K562 (cell line): ENCODE measurements around the gene PFAS. TPM values are rescaled to one million over a fixed set of nuclear protein-coding genes. Genes with fewer than 3 reads are reported as not detected.

Source experiments
- ATAC-seq: fragments of 200-7000 bp; cut with Tn5 transposase; 3 replicates; pipeline ENCODE4 v1.9.1; 2020; ENCODE audit warnings: moderate library complexity
- BruUV-seq: library from RNA; stranded (reverse); fragments of 400-500 nt; replicated peaks from 2 replicates; lab custom pipeline; 2021; lab: Mats Ljungman, UMichigan
- CTCF ChIA-PET: fragments of 300-600 bp; formaldehyde crosslinking; extraction: SDS; loops from one replicate; lab custom pipeline; 2021; ENCODE audit warnings: low intra/inter-chr PET ratio; lab: Yijun Ruan, JAX
- POLR2A ChIA-PET: fragments of 300-600, 350-650 bp; sonication (Branson Sonifier 250); formaldehyde crosslinking; extraction: SDS; loops from one replicate; lab custom pipeline; 2021; ENCODE audit warnings: antibody characterized with exemption, inconsistent platforms; lab: Yijun Ruan, JAX
- DNase-seq, 4 experiments: peaks; one replicate each; pipeline versions ENCODE4 v3.0.0 to v3.0.0-alpha.2; 2011 to 2018; ENCODE audit warnings: low spot score in 3 of 4, mixed read lengths in 3 of 4; ENCODE audit errors: extremely low read depth in 1 of 4
- FAIRE-seq: peaks from 2 replicates; lab custom pipeline; 2011; peaks lifted over from hg19 to GRCh38; lab: Jason Lieb, UNC
- H2AFZ ChIP-seq: 2 replicates; pipeline ENCODE4 v1.6.0; 2011; ENCODE audit warnings: low read depth, low read length, control low read depth, inconsistent platforms
- H3K27ac ChIP-seq: fragments of 200-600 bp; 3 replicates; pipeline ENCODE4 v1.8.0; 2011; ENCODE audit warnings: low read depth, mild to moderate bottlenecking, control low read depth, inconsistent platforms, low read length, moderate library complexity, mixed read lengths; ENCODE audit errors: extremely low read depth
- H3K27me3 ChIP-seq, 2 experiments: fragments of 300-600 bp in 1 of 2; 2 replicates in 1 of 2; 3 replicates in 1 of 2; pipeline versions ENCODE4 v1.6.0 to v1.8.0; 2011; ENCODE audit warnings: inconsistent platforms in 2 of 2, low read length in 2 of 2, mild to moderate bottlenecking in 1 of 2, mixed read lengths in 1 of 2, moderate library complexity in 1 of 2; ENCODE audit not compliant: control insufficient read depth in 2 of 2, insufficient read depth in 2 of 2
- H3K36me3 ChIP-seq: fragments of 300-600 bp; 3 replicates; pipeline ENCODE4 v1.8.0; 2011; ENCODE audit warnings: mild to moderate bottlenecking, low read length, inconsistent platforms; ENCODE audit not compliant: control insufficient read depth, insufficient read depth
- H3K4me1 ChIP-seq, 2 experiments: fragments of 200-600 bp in 1 of 2; replicated peaks in 1 of 2; 2 replicates in 1 of 2; 3 replicates in 1 of 2; pipeline versions ENCODE4 v1.5.1 to v1.8.0; 2011; ENCODE audit warnings: inconsistent platforms in 2 of 2, low read length in 2 of 2, mild to moderate bottlenecking in 1 of 2, mixed read lengths in 1 of 2, moderate library complexity in 1 of 2; ENCODE audit not compliant: control insufficient read depth in 2 of 2, insufficient read depth in 2 of 2
- H3K4me2 ChIP-seq: 2 replicates; pipeline ENCODE4 v1.6.1; 2011; ENCODE audit warnings: low read length, control low read depth, inconsistent platforms, mixed read lengths; ENCODE audit not compliant: insufficient read depth
- H3K4me3 ChIP-seq: fragments of 200-600 bp; sonication (generic), shearing (Covaris generic); 2 replicates; pipeline ENCODE4 v1.5.1; 2016; ENCODE audit warnings: control low read depth, inconsistent platforms
- H3K79me2 ChIP-seq: fragments of 200-600 bp; 3 replicates; pipeline ENCODE4 v1.8.0; 2011; ENCODE audit warnings: low read length, inconsistent platforms; ENCODE audit not compliant: control insufficient read depth, insufficient read depth
- H3K9ac ChIP-seq, 2 experiments: 2 replicates each; pipeline versions ENCODE4 v1.6.0 to v1.6.1; 2011; ENCODE audit warnings: low read depth in 2 of 2, low read length in 2 of 2, control low read depth in 1 of 2, inconsistent platforms in 1 of 2, mild to moderate bottlenecking in 1 of 2, mixed read lengths in 1 of 2; ENCODE audit not compliant: insufficient read depth in 1 of 2
- H3K9me1 ChIP-seq: one replicate; pipeline ENCODE4 v1.6.0; 2011; ENCODE audit warnings: inconsistent platforms, mild to moderate bottlenecking, low read length, moderate library complexity; ENCODE audit not compliant: control insufficient read depth, insufficient read depth
- H3K9me3 ChIP-seq: replicated peaks from 2 replicates; pipeline ENCODE4 v1.5.1; 2011; ENCODE audit warnings: low read depth, low read length, inconsistent platforms; ENCODE audit not compliant: control insufficient read depth, insufficient read depth
- H4K20me1 ChIP-seq: replicated peaks from 2 replicates; pipeline ENCODE4 v1.6.1; 2011; ENCODE audit warnings: low read length, inconsistent platforms, mixed read lengths; ENCODE audit not compliant: control insufficient read depth, insufficient read depth
- GABPB1 ChIP-seq: sonication (generic); formaldehyde crosslinking; IDR thresholded peaks from 2 replicates; pipeline ENCODE4 v1.8.0; 2022; ENCODE audit warnings: mild to moderate bottlenecking, missing genetic modification reagents
- WGBS: fragments of 100-300 bp; shearing (Covaris generic); methylation state at CpG from one replicate; pipeline ENCODE4 v1.1.6; 2016; ENCODE audit warnings: low coverage, mixed read lengths; ENCODE audit not compliant: insufficient coverage; ENCODE audit errors: missing lambda C conversion rate; 5-methylcytosine and 5-hydroxymethylcytosine counted together
- in situ Hi-C: fragments of 300-500 bp; cut with MboI; formaldehyde crosslinking; loops from 4 replicates; pipeline ENCODE4 v1.15.0; 2018; ENCODE audit warnings: inconsistent platforms, mixed read lengths
- intact Hi-C: fragments of 100-400 bp; cut with micrococcal nuclease; formaldehyde crosslinking; loops from 2 replicates; pipeline ENCODE4 v1.14.2; 2022
- polyA plus RNA-seq, 8 experiments: library from polyadenylated mRNA; depleted of rRNA in 4 of 8; stranded (reverse) in 5 of 8; unstranded in 3 of 8; fragments of >200 nt; fragmentation: Nextera tagmentation in 2 of 8; fragmentation: Illumina TruSeq in 1 of 8; extraction: Ambion mirVana in 2 of 8; extraction: Trizol in 1 of 8; gene quantifications; 2 replicates each; pipeline versions ENCODE4 v1.2.1 to v1.2.3, GENCODE V29; 2011 to 2014; ENCODE audit warnings: inconsistent platforms in 1 of 8, missing spikeins in 1 of 8
- total RNA-seq, 7 experiments: library from RNA; depleted of rRNA in 6 of 7; stranded (reverse); fragments of >200 nt in 6 of 7; fragmentation: Illumina TruSeq in 2 of 7; extraction: Trizol in 2 of 7; gene quantifications; 2 replicates each; pipeline versions ENCODE4 v1.2.1 to v1.2.3, GENCODE V29; 2011 to 2021; ENCODE audit warnings: low replicate concordance in 1 of 7
- TF ChIP-seq, protein P1 (sequence below): fragments of 450-650 bp; IDR thresholded peaks from one replicate; pipeline ENCODE4 v1.6.1; 2018; ENCODE audit warnings: mild to moderate bottlenecking, moderate library complexity; ENCODE audit not compliant: partially characterized antibody
- TF ChIP-seq, protein P2 (sequence below): fragments of 200-800 bp; sonication (Bioruptor generic); IDR thresholded peaks from 2 replicates; pipeline ENCODE4 v1.6.1; 2017; ENCODE audit warnings: missing genetic modification characterization, missing compliant biosample characterization

The PFAS gene
- total and polyA plus RNA-seq, 9 of the 15 experiments (the other 6 are each of a cell fraction or from before 2014, with no cell fraction given) = 11.6 to 131 (median 43.9) TPM

DNA sequence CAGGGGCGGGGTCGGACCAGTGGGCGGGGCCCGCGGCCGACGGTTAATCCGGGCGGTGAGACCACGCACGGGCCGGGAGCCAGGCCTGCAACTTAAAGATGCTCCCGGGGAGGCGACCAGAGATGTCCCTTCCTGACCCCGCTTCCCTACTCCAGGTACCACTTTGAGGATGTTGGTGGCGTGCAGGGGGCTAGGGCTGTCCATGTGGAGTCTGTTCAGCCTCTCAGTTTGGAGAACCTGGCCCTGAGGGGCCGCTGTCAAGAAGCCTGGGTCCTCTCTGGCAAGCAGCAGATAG lies 40.0 kb downstream of the PFAS start:
- no peak for FAIRE-seq
- DNase-seq = peak in 1 of 4 experiments; percentile 70
- H3K9me3 ChIP-seq = no peaks in the 10 kb centered on the region

More for the DNA sequence above, 40.0 kb downstream of the PFAS start:
- Histone ChIP-seq H3K36me3 (0 out of 3 replicates have a peak, but pooled peaks cover 2% of the 10 kb centered on the region), H3K9me1 (no peaks in the 10 kb centered on the region), H3K4me3 (peak overlapping the region; percentile 44), H4K20me1 (no peaks in the 10 kb centered on the region), H3K4me2 (peak overlapping the region; percentile 74), H2AFZ (0 out of 2 replicates have a peak overlapping the region, but pooled peaks have one; percentile 74), H3K79me2 (no peaks in the 10 kb centered on the region), H3K27ac (no peak overlapping the region; the same call in 2 of the 3 replicates), H3K4me1 (peaks cover 3 to 39% of the 10 kb centered on the region in 2 experiments; a peak in 3 of 5 replicates), H3K27me3 (no peaks in the 10 kb centered on the region), H3K9ac (peak overlapping the region in 1 of 2 experiments; percentile 91; a peak in 2 of 4 replicates)
- CTCF ChIA-PET = no interaction called here
- ATAC-seq = no peak
- POLR2A ChIA-PET = interaction anchor here (0.6 to 1.0 kb wide), 4 partner anchors 10 to 116 kb away, joined by 3 to 4 read pairs (median 3); no protein-coding TSS in a partner anchor
- WGBS = 39% methylated on average over 3 of the region's 17 CpGs
- no TSS peak for BruUV-seq
- intact Hi-C loops (no loop called here), in situ Hi-C loops (no loop called here)
- 0 out of 2 replicates have a peak, but pooled peaks have one; percentile 32 for TF ChIP-seq GABPB1 (CRISPR knock-in tag)
- TF ChIP-seq, protein P1, sequence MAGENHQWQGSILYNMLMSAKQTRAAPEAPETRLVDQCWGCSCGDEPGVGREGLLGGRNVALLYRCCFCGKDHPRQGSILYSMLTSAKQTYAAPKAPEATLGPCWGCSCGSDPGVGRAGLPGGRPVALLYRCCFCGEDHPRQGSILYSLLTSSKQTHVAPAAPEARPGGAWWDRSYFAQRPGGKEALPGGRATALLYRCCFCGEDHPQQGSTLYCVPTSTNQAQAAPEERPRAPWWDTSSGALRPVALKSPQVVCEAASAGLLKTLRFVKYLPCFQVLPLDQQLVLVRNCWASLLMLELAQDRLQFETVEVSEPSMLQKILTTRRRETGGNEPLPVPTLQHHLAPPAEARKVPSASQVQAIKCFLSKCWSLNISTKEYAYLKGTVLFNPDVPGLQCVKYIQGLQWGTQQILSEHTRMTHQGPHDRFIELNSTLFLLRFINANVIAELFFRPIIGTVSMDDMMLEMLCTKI = no peak
- TF ChIP-seq, protein P2, sequence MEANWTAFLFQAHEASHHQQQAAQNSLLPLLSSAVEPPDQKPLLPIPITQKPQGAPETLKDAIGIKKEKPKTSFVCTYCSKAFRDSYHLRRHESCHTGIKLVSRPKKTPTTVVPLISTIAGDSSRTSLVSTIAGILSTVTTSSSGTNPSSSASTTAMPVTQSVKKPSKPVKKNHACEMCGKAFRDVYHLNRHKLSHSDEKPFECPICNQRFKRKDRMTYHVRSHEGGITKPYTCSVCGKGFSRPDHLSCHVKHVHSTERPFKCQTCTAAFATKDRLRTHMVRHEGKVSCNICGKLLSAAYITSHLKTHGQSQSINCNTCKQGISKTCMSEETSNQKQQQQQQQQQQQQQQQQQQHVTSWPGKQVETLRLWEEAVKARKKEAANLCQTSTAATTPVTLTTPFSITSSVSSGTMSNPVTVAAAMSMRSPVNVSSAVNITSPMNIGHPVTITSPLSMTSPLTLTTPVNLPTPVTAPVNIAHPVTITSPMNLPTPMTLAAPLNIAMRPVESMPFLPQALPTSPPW (CRISPR knock-in tag) = no peak
